Liver (tissue), 9 donors: ENCODE measurements around the gene PDE4D. TPM values are rescaled to one million over a fixed set of nuclear protein-coding genes. Genes with fewer than 3 reads are reported as not detected.

Experiments used
- DNase-seq: peaks from one replicate; pipeline ENCODE4 v3.0.0-alpha.2; 2017; ENCODE audit warnings: low spot score
- H3K27ac ChIP-seq, 2 donors: one replicate each; pipeline ENCODE4 v1.7.0; 2013; ENCODE audit warnings: inconsistent platforms in 2 of 2, low read length in 2 of 2, control low read depth in 1 of 2, low read depth in 1 of 2, mild to moderate bottlenecking in 1 of 2
- H3K27me3 ChIP-seq, 4 donors: one replicate each; pipeline versions ENCODE4 v1.6.1 to v1.7.0; 2013; ENCODE audit warnings: low read length in 3 of 4, inconsistent platforms in 1 of 4, mild to moderate bottlenecking in 1 of 4, moderate library complexity in 1 of 4; ENCODE audit not compliant: control insufficient read depth in 4 of 4, insufficient read depth in 4 of 4
- H3K36me3 ChIP-seq, 4 donors: one replicate each; pipeline versions ENCODE4 v1.6.1 to v1.7.0; 2013; ENCODE audit warnings: low read length in 3 of 4, mild to moderate bottlenecking in 3 of 4, low read depth in 1 of 4, moderate library complexity in 1 of 4; ENCODE audit not compliant: control insufficient read depth in 4 of 4, insufficient read depth in 3 of 4
- H3K4me1 ChIP-seq, 4 donors: one replicate each; pipeline versions ENCODE4 v1.6.1 to v1.7.0; 2013; ENCODE audit warnings: low read length in 3 of 4, mild to moderate bottlenecking in 3 of 4, moderate library complexity in 1 of 4; ENCODE audit not compliant: control insufficient read depth in 4 of 4, insufficient read depth in 4 of 4
- H3K4me3 ChIP-seq, 3 donors: one replicate each; pipeline versions ENCODE4 v1.6.1 to v1.7.0; 2013; ENCODE audit warnings: low read length in 3 of 3, control low read depth in 1 of 3, low read depth in 1 of 3, mild to moderate bottlenecking in 1 of 3
- H3K9ac ChIP-seq, 2 donors: one replicate each; pipeline ENCODE4 v1.7.0; 2013; ENCODE audit warnings: low read length in 2 of 2, mild to moderate bottlenecking in 2 of 2, moderate library complexity in 2 of 2, control low read depth in 1 of 2, low read depth in 1 of 2
- H3K9me3 ChIP-seq, 4 donors: one replicate each; pipeline versions ENCODE4 v1.6.1 to v1.7.0; 2013; ENCODE audit warnings: low read length in 3 of 4; ENCODE audit not compliant: control insufficient read depth in 4 of 4
- ATF3 ChIP-seq: IDR thresholded peaks from 2 replicates; pipeline ENCODE4 v1.6.1; 2016; ENCODE audit warnings: antibody characterized with exemption
- CTCF ChIP-seq: fragments of 150-350 bp; IDR thresholded peaks from 2 replicates; pipeline ENCODE4 v1.5.1; 2017; ENCODE audit warnings: improper control_type of control experiment, low read depth, low read length; ENCODE audit not compliant: missing input control
- EGR1 ChIP-seq, 2 donors: IDR thresholded peaks; 2 replicates each; pipeline ENCODE4 v1.6.1; 2016 to 2018; ENCODE audit warnings: antibody characterized with exemption in 2 of 2, low read depth in 2 of 2
- FOXA1 ChIP-seq: IDR thresholded peaks from 2 replicates; pipeline ENCODE4 v1.6.1; 2016; ENCODE audit warnings: antibody characterized with exemption
- FOXA2 ChIP-seq: IDR thresholded peaks from 2 replicates; pipeline ENCODE4 v1.6.1; 2016; ENCODE audit warnings: antibody characterized with exemption
- GABPA ChIP-seq, 2 donors: IDR thresholded peaks in 1 of 2; conservative IDR thresholded peaks in 1 of 2; 2 replicates each; pipeline ENCODE4 v1.6.1; 2016; ENCODE audit warnings: antibody characterized with exemption in 2 of 2, mild to moderate bottlenecking in 1 of 2, moderate library complexity in 1 of 2
- HNF4A ChIP-seq, 2 donors: conservative IDR thresholded peaks; 2 replicates each; pipeline ENCODE4 v1.6.1; 2016; ENCODE audit warnings: antibody characterized with exemption in 2 of 2, mild to moderate bottlenecking in 2 of 2
- HNF4G ChIP-seq: IDR thresholded peaks from 2 replicates; pipeline ENCODE4 v1.6.1; 2016; ENCODE audit warnings: antibody characterized with exemption
- JUND ChIP-seq, 2 donors: IDR thresholded peaks; 2 replicates each; pipeline ENCODE4 v1.6.1; 2016; ENCODE audit warnings: antibody characterized with exemption in 2 of 2
- MAX ChIP-seq: IDR thresholded peaks from 2 replicates; pipeline ENCODE4 v1.6.1; 2016; ENCODE audit warnings: antibody characterized with exemption
- RAD21 ChIP-seq, 2 donors: IDR thresholded peaks; 2 replicates each; pipeline ENCODE4 v1.6.1; 2016; ENCODE audit warnings: antibody characterized with exemption in 2 of 2, mild to moderate bottlenecking in 2 of 2
- REST ChIP-seq: IDR thresholded peaks from 2 replicates; pipeline ENCODE4 v1.6.1; 2016; ENCODE audit warnings: antibody characterized with exemption, mild to moderate bottlenecking
- RXRA ChIP-seq, 2 donors: IDR thresholded peaks; 2 replicates each; pipeline ENCODE4 v1.6.1; 2017 to 2018; ENCODE audit warnings: antibody characterized with exemption in 2 of 2, mild to moderate bottlenecking in 1 of 2
- SP1 ChIP-seq: IDR thresholded peaks from 2 replicates; pipeline ENCODE4 v1.6.1; 2018; ENCODE audit warnings: antibody characterized with exemption, mild to moderate bottlenecking
- TAF1 ChIP-seq: conservative IDR thresholded peaks from 2 replicates; pipeline ENCODE4 v1.6.1; 2016; ENCODE audit warnings: antibody characterized with exemption, mild to moderate bottlenecking
- YY1 ChIP-seq: IDR thresholded peaks from 2 replicates; pipeline ENCODE4 v1.6.1; 2016; ENCODE audit warnings: antibody characterized with exemption, mild to moderate bottlenecking
- ZBTB33 ChIP-seq: IDR thresholded peaks from 2 replicates; pipeline ENCODE4 v1.6.1; 2016; ENCODE audit warnings: antibody characterized with exemption
- WGBS: extraction: QIAGEN DNeasy Blood & Tissue Kit; methylation state at CpG from one replicate; pipeline ENCODE4 v1.1.7; 2013; 5-methylcytosine and 5-hydroxymethylcytosine counted together
- polyA plus RNA-seq, 2 donors: library from polyadenylated mRNA; stranded (reverse) in 1 of 2; unstranded in 1 of 2; fragments of 200-250 nt in 1 of 2; fragments of >200 nt in 1 of 2; fragmentation: Nextera tagmentation in 1 of 2; extraction: Ambion mirVana in 1 of 2; gene quantifications; one replicate each; pipeline versions ENCODE4 v1.2.1 to v1.2.3, GENCODE V29; 2013 to 2015
- total RNA-seq, 2 donors: library from RNA; depleted of rRNA; stranded (reverse); fragments of >200 nt; gene quantifications; one replicate each; pipeline ENCODE4 v1.2.3, GENCODE V29; 2014
- donor health status: healthy.
- donor health status: healthy.
- donor health status: healthy.
- donor health status: healthy.
- donor health status: healthy.

PDE4D gene
- total and polyA plus RNA-seq, 4 donors = 0.67 to 11.9 (median 6.5) TPM

- no peaks in the 10 kb centered on the region for H3K36me3 ChIP-seq
- H3K27me3 ChIP-seq = no peaks in the 10 kb centered on the region
- H3K9me3 ChIP-seq = no peaks in the 10 kb centered on the region
- H3K4me3 ChIP-seq = no peak overlapping the region
- H3K4me1 ChIP-seq = no peaks in the 10 kb centered on the region
- H3K27ac ChIP-seq = no peak overlapping the region
- 88% methylated on average over 7 of the region's 7 CpGs for WGBS
- TF ChIP-seq REST (no peak), YY1 (no peak), JUND (IDR thresholded peaks at IDR 0.05) (no peak), ZBTB33 (no peak), FOXA1 (no peak), CTCF (no peak), RXRA (IDR thresholded peaks at IDR 0.05) (no peak), RAD21 (IDR thresholded peaks at IDR 0.05) (no peak), TAF1 (no peak), FOXA2 (no peak), SP1 (no peak), HNF4G (no peak), GABPA (IDR thresholded peaks at IDR 0.05 in 1 of 2, conservative IDR thresholded peaks at IDR 0.05 in 1 of 2) (no peak), HNF4A (conservative IDR thresholded peaks at IDR 0.05) (no peak)
- no peak for DNase-seq
- H3K9ac ChIP-seq = no peak overlapping the region
Measured at GRCh38 chr5:59231221-59231931, 662.1 kb downstream of the PDE4D start.

GRCh38 chr5:59222687-59223511 lies 670.6 kb downstream of the PDE4D start:
- Histone ChIP-seq H3K9me3 (peaks cover 0 to 8% (median 0%) of the 10 kb centered on the region in 4 donors), H3K27me3 (no peaks in the 10 kb centered on the region), H3K4me1 (peaks cover 0 to 4% (median 0%) of the 10 kb centered on the region in 4 donors), H3K27ac (no peak overlapping the region), H3K36me3 (no peaks in the 10 kb centered on the region), H3K9ac (no peak overlapping the region), H3K4me3 (no peak overlapping the region)
- DNase-seq = no peak
- TF ChIP-seq EGR1 (IDR thresholded peaks at IDR 0.05; ENCODE audit: low read depth in 2 of 2) = no peak
- TF ChIP-seq MAX = no peak
- no peak for TF ChIP-seq SP1
- no peak for TF ChIP-seq ZBTB33
- TF ChIP-seq HNF4G = no peak
- no peak for TF ChIP-seq REST
- TF ChIP-seq ATF3 = no peak
- no peak for TF ChIP-seq FOXA1
